GM12872 (cell line): ENCODE measurements around the gene HOMER1.

Experiments
- TF ChIP-seq, protein P1 (sequence below): IDR thresholded peaks from 3 replicates; pipeline ENCODE4 v1.5.1; 2011; ENCODE audit warnings: low read depth, mild to moderate bottlenecking, low read length, moderate library complexity; ENCODE audit not compliant: insufficient read depth

The HOMER1 gene

DNA sequence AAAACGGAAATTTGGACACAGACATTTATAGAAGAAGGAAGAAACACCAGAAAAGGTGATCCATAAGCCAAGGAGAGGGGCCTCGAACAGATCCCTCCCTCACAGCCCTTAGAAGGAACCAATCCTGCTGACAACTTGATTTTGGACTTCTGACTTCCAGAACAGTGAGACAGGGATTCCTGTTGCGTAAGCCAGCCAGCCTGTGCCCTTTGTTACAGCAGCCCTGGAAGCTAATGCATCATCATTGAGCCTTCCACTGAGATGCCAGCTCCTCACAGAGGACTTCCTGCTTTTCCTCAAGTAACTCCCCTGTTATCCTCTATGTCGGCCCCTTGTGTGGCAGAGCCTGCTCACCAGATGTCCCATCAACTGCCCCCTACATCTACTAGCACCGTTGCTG is 183.9 kb downstream of the HOMER1 start:
- TF ChIP-seq, protein P1, sequence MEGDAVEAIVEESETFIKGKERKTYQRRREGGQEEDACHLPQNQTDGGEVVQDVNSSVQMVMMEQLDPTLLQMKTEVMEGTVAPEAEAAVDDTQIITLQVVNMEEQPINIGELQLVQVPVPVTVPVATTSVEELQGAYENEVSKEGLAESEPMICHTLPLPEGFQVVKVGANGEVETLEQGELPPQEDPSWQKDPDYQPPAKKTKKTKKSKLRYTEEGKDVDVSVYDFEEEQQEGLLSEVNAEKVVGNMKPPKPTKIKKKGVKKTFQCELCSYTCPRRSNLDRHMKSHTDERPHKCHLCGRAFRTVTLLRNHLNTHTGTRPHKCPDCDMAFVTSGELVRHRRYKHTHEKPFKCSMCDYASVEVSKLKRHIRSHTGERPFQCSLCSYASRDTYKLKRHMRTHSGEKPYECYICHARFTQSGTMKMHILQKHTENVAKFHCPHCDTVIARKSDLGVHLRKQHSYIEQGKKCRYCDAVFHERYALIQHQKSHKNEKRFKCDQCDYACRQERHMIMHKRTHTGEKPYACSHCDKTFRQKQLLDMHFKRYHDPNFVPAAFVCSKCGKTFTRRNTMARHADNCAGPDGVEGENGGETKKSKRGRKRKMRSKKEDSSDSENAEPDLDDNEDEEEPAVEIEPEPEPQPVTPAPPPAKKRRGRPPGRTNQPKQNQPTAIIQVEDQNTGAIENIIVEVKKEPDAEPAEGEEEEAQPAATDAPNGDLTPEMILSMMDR = no peak

DNA sequence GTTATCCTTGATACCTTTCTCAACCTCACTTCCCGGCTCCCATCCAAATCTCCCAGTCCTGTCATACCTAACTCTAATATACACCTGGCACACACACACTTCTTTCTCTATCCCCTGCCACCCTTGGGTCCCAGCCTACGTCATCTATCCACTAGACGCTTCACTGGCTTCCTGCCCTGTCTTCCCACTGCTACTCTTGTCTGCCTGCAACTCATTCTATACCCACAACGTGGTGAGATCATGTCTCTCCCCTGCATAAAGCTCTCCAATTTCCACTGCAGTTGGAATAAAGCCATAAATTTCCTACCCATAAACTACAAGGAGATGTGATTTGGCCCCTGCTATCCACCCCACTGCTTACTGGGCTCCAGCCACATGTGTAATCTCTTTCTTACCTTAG is 184.5 kb downstream of the HOMER1 start:
- TF ChIP-seq, protein P1 = no peak
